A549 (cell line): ENCODE measurements around the gene RBFOX1. TPM values are rescaled to one million over a fixed set of nuclear protein-coding genes. Genes with fewer than 3 reads are reported as not detected.

Experiments
- ATAC-seq, 2 experiments: fragments of 200-7000 bp in 1 of 2; fragments of >200 bp in 1 of 2; cut with Nextera tagmentation in 1 of 2; cut with Tn5 transposase in 1 of 2; 3 replicates each; pipeline versions ENCODE4 v1.8.0 to v1.9.1; 2018 to 2020; ENCODE audit warnings: mild to moderate bottlenecking in 1 of 2, moderate library complexity in 1 of 2
- CTCF ChIA-PET: fragments of 300-600 bp; sonication (Branson Sonifier 250); formaldehyde crosslinking; extraction: SDS; loops from one replicate; lab custom pipeline; 2021; ENCODE audit warnings: antibody characterized with exemption, inconsistent platforms; lab: Yijun Ruan, JAX
- POLR2A ChIA-PET: fragments of 350-600 bp; formaldehyde crosslinking; extraction: SDS; loops from one replicate; lab custom pipeline; 2021; ENCODE audit warnings: antibody characterized with exemption, inconsistent platforms; lab: Yijun Ruan, JAX
- DNase-seq, 2 experiments: peaks; one replicate each; pipeline versions ENCODE4 v3.0.0 to v3.0.0-alpha.2; 2011 to 2016; ENCODE audit warnings: low read depth in 1 of 2, low spot score in 1 of 2
- FAIRE-seq: peaks from 2 replicates; lab custom pipeline; 2011; peaks lifted over from hg19 to GRCh38; lab: Jason Lieb, UNC
- H3K27ac ChIP-seq, 2 experiments: fragments of >200 bp; sonication (Bioruptor Twin); formaldehyde crosslinking; 3 replicates each; pipeline ENCODE4 v1.5.1; 2016 to 2017
- H3K4me1 ChIP-seq: fragments of >200 bp; sonication (Bioruptor Twin); formaldehyde crosslinking; 3 replicates; pipeline ENCODE4 v1.6.1; 2016
- H3K4me2 ChIP-seq: fragments of >200 bp; sonication (Bioruptor Twin); formaldehyde crosslinking; 3 replicates; pipeline ENCODE4 v1.6.1; 2016
- H3K4me3 ChIP-seq: fragments of >200 bp; sonication (Bioruptor Twin); formaldehyde crosslinking; 3 replicates; pipeline ENCODE4 v1.5.1; 2016
- H3K9me3 ChIP-seq: fragments of >200 bp; sonication (Bioruptor Twin); formaldehyde crosslinking; 3 replicates; pipeline ENCODE4 v1.6.1; 2016
- CBX2 ChIP-seq: fragments of 200-600 bp; sonication (generic); IDR thresholded peaks from 2 replicates; pipeline ENCODE4 v1.6.1; 2016; ENCODE audit warnings: low read depth, mild to moderate bottlenecking, borderline replicate concordance
- CBX8 ChIP-seq: fragments of 200-600 bp; sonication (generic); IDR thresholded peaks from 2 replicates; pipeline ENCODE4 v1.6.1; 2016
- CEBPB ChIP-seq, 2 experiments: fragments of >200 bp in 1 of 2; sonication (Bioruptor Twin) in 1 of 2; formaldehyde crosslinking in 1 of 2; IDR thresholded peaks; 2 replicates each; pipeline ENCODE4 v1.6.1; 2012 to 2016
- CHD2 ChIP-seq: fragments of 150-350 bp; IDR thresholded peaks from 2 replicates; pipeline ENCODE4 v1.6.1; 2014; ENCODE audit warnings: low read length; ENCODE audit not compliant: partially characterized antibody
- CHD4 ChIP-seq: fragments of 200-600 bp; sonication (generic); IDR thresholded peaks from 2 replicates; pipeline ENCODE4 v1.6.1; 2016; ENCODE audit warnings: antibody characterized with exemption, mild to moderate bottlenecking, borderline replicate concordance
- CTCF ChIP-seq: fragments of >200 bp; sonication (Bioruptor Twin); formaldehyde crosslinking; IDR thresholded peaks from 3 replicates; pipeline ENCODE4 v1.5.1; 2016
- EHF ChIP-seq: fragments of 250-450 bp; sonication (Bioruptor Pico); IDR thresholded peaks from 2 replicates; pipeline ENCODE4 v1.5.0; 2020; ENCODE audit warnings: mild to moderate bottlenecking
- ESRRA ChIP-seq: fragments of 150-350 bp; IDR thresholded peaks from 2 replicates; pipeline ENCODE4 v1.6.1; 2014; ENCODE audit warnings: mild to moderate bottlenecking, low read length, borderline replicate concordance
- FOXS1 ChIP-seq: fragments of 250-450 bp; sonication (Bioruptor Pico); IDR thresholded peaks from 2 replicates; pipeline ENCODE4 v1.5.0; 2020; ENCODE audit warnings: mild to moderate bottlenecking, moderate library complexity
- HEYL ChIP-seq: fragments of 250-450 bp; sonication (Bioruptor Pico); IDR thresholded peaks from 2 replicates; pipeline ENCODE4 v1.8.0; 2021; ENCODE audit warnings: mild to moderate bottlenecking, moderate library complexity
- HOXA7 ChIP-seq: fragments of 250-450 bp; sonication (Bioruptor Pico); IDR thresholded peaks from 2 replicates; pipeline ENCODE4 v1.5.0; 2020; ENCODE audit warnings: mild to moderate bottlenecking, moderate library complexity
- HOXB5 ChIP-seq: fragments of 250-450 bp; sonication (Bioruptor Pico); IDR thresholded peaks from 2 replicates; pipeline ENCODE4 v1.5.0; 2020; ENCODE audit warnings: mild to moderate bottlenecking, moderate library complexity
- JUNB ChIP-seq: fragments of >200 bp; sonication (Bioruptor Twin); formaldehyde crosslinking; IDR thresholded peaks from 2 replicates; pipeline ENCODE4 v1.6.1; 2016
- KDM5A ChIP-seq: fragments of 200-600 bp; sonication (generic); IDR thresholded peaks from 2 replicates; pipeline ENCODE4 v1.6.1; 2016; ENCODE audit warnings: antibody characterized with exemption, mild to moderate bottlenecking
- MAFK ChIP-seq: fragments of 450-650 bp; IDR thresholded peaks from 2 replicates; pipeline ENCODE4 v1.6.1; 2014; ENCODE audit not compliant: partially characterized antibody
- MAX ChIP-seq: IDR thresholded peaks from 2 replicates; pipeline ENCODE4 v1.6.1; 2012
- PHF8 ChIP-seq: fragments of 200-600 bp; sonication (generic); IDR thresholded peaks from 2 replicates; pipeline ENCODE4 v1.6.1; 2016; ENCODE audit warnings: low read depth, mild to moderate bottlenecking, antibody characterized with exemption, moderate library complexity, borderline replicate concordance
- POLR2A ChIP-seq: IDR thresholded peaks from 2 replicates; pipeline ENCODE4 v1.6.1; 2012; ENCODE audit warnings: mild to moderate bottlenecking, low read length
- RARB ChIP-seq: fragments of 250-450 bp; sonication (Bioruptor Pico); IDR thresholded peaks from 2 replicates; pipeline ENCODE4 v1.8.0; 2021; ENCODE audit warnings: mild to moderate bottlenecking, moderate library complexity
- RFX5 ChIP-seq: fragments of 450-650 bp; IDR thresholded peaks from 2 replicates; pipeline ENCODE4 v1.7.1; 2014; ENCODE audit warnings: antibody characterized with exemption, mild to moderate bottlenecking, moderate library complexity
- RNF2 ChIP-seq: fragments of 200-600 bp; sonication (generic); IDR thresholded peaks from 2 replicates; pipeline ENCODE4 v1.6.1; 2016; ENCODE audit warnings: low read depth, mild to moderate bottlenecking, antibody characterized with exemption, moderate library complexity, borderline replicate concordance
- TFCP2L1 ChIP-seq: fragments of 250-450 bp; sonication (Bioruptor Pico); IDR thresholded peaks from 2 replicates; pipeline ENCODE4 v1.5.0; 2021; ENCODE audit warnings: mild to moderate bottlenecking
- ZC3H11A ChIP-seq: fragments of 450-650 bp; IDR thresholded peaks from 2 replicates; pipeline ENCODE4 v1.6.1; 2014; ENCODE audit warnings: antibody characterized with exemption, mild to moderate bottlenecking
- WGBS: methylation state at CpG from one replicate; pipeline ENCODE4 v1.1.6; 2017; ENCODE audit errors: missing lambda C conversion rate; 5-methylcytosine and 5-hydroxymethylcytosine counted together
- polyA plus RNA-seq, 4 experiments: library from polyadenylated mRNA; depleted of rRNA in 3 of 4; stranded (reverse); fragments of >200 nt; fragmentation: RNase III in 1 of 4; extraction: RNeasy Plus Mini Kit Qiagen cat#74134 plus additional on column Dnase treatment in 1 of 4; gene quantifications; 2 replicates in 3 of 4; 3 replicates in 1 of 4; pipeline ENCODE4 v1.2.3, GENCODE V29; 2011 to 2017
- TF ChIP-seq, protein P1 (sequence below): fragments of 250-450 bp; sonication (Bioruptor Pico); IDR thresholded peaks from 2 replicates; pipeline ENCODE4 v1.5.0; 2020; ENCODE audit warnings: low read depth, mild to moderate bottlenecking, moderate library complexity
- TF ChIP-seq, protein P2 (sequence below): fragments of 450-650 bp; IDR thresholded peaks from 2 replicates; pipeline ENCODE4 v1.6.1; 2014; ENCODE audit warnings: antibody characterized with exemption

RBFOX1 gene
- polyA plus RNA-seq, 2 of the 4 experiments (the other 2 are of a cell fraction), result not detected

- ChIA-PET CTCF (no interaction called here), POLR2A (no interaction called here)
Measured at GRCh38 chr16:7703672-7704071, 371.0 kb downstream of the RBFOX1 start.

GRCh38 chr16:7705885-7706284 lies 373.2 kb downstream of the RBFOX1 start:
- H3K27ac ChIP-seq, result no peak overlapping the region
- FAIRE-seq, result no peak
- H3K9me3 ChIP-seq, result no peaks in the 10 kb centered on the region
- no peak for DNase-seq
- ATAC-seq, result no peak
- H3K4me1 ChIP-seq, result no peaks in the 10 kb centered on the region
- TF ChIP-seq CBX2, result no peak
- no peak for TF ChIP-seq MAX
- no peak for TF ChIP-seq TFCP2L1 (CRISPR knock-in tag)
- TF ChIP-seq CHD2, result no peak
- no peak for TF ChIP-seq CTCF
- TF ChIP-seq ESRRA, result no peak
- no peak for TF ChIP-seq FOXS1 (CRISPR knock-in tag)
- no peak for TF ChIP-seq KDM5A
- TF ChIP-seq PHF8, result no peak
- TF ChIP-seq, protein P1, sequence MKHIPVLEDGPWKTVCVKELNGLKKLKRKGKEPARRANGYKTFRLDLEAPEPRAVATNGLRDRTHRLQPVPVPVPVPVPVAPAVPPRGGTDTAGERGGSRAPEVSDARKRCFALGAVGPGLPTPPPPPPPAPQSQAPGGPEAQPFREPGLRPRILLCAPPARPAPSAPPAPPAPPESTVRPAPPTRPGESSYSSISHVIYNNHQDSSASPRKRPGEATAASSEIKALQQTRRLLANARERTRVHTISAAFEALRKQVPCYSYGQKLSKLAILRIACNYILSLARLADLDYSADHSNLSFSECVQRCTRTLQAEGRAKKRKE (CRISPR knock-in tag), result no peak
- no peak for TF ChIP-seq CEBPB (IDR thresholded peaks at IDR 0.05)
- TF ChIP-seq ZC3H11A, result no peak
- TF ChIP-seq EHF (CRISPR knock-in tag), result no peak
- no peak for TF ChIP-seq HOXB5 (CRISPR knock-in tag)
- ChIA-PET CTCF (interaction anchor here (1.3 kb wide), 1 partner anchor 10 kb away, joined by 4 read pairs; no protein-coding TSS in a partner anchor), POLR2A (no interaction called here)
- WGBS, result 7% methylated on average over 7 of the region's 7 CpGs
- H3K4me2 ChIP-seq, result no peak overlapping the region
- H3K4me3 ChIP-seq, result no peak overlapping the region

More at GRCh38 chr16:7703672-7704071, 371.0 kb downstream of the RBFOX1 start:
- TF ChIP-seq KDM5A (no peak), HOXB5 (CRISPR knock-in tag) (no peak), HOXA7 (CRISPR knock-in tag) (no peak), RARB (CRISPR knock-in tag) (no peak), RNF2 (no peak), MAFK (no peak), CBX8 (no peak), EHF (CRISPR knock-in tag) (no peak), HEYL (no peak), POLR2A (no peak), RFX5 (no peak), JUNB (no peak), CHD4 (no peak)
- TF ChIP-seq, protein P2, sequence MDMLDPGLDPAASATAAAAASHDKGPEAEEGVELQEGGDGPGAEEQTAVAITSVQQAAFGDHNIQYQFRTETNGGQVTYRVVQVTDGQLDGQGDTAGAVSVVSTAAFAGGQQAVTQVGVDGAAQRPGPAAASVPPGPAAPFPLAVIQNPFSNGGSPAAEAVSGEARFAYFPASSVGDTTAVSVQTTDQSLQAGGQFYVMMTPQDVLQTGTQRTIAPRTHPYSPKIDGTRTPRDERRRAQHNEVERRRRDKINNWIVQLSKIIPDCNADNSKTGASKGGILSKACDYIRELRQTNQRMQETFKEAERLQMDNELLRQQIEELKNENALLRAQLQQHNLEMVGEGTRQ, result no peak
- TF ChIP-seq, all 56 proteins: peak for 0
- WGBS, result 3% methylated on average over 3 of the region's 3 CpGs
- no peak for DNase-seq
- H3K9me3 ChIP-seq, result no peaks in the 10 kb centered on the region
- no peaks in the 10 kb centered on the region for H3K4me1 ChIP-seq
- H3K4me3 ChIP-seq, result no peak overlapping the region
- no peak for FAIRE-seq
- no peak overlapping the region for H3K27ac ChIP-seq
- no peak overlapping the region for H3K4me2 ChIP-seq
- no peak for ATAC-seq
